K562 (cell line): ENCODE data around the gene ACTL10. TPM values are rescaled to one million over a fixed set of nuclear protein-coding genes. Genes with fewer than 3 reads are reported as not detected.
A peak's percentile ranks its signal among the peaks of the same experiment; 100 is the strongest.

ENCODE experiments used
- DMBX1 ChIP-seq: fragments of 250-450 bp; sonication (Bioruptor Pico); IDR thresholded peaks from 2 replicates; pipeline ENCODE4 v1.8.0; 2022; ENCODE audit warnings: inconsistent platforms, mild to moderate bottlenecking, moderate library complexity, borderline replicate concordance
- DPF2 ChIP-seq: fragments of 450-650 bp; IDR thresholded peaks from 2 replicates; pipeline ENCODE4 v1.6.1; 2016
- FOXJ3 ChIP-seq: sonication (generic); formaldehyde crosslinking; IDR thresholded peaks from 2 replicates; pipeline ENCODE4 v1.4.0; 2020; ENCODE audit warnings: mild to moderate bottlenecking, missing genetic modification reagents
- FOXM1 ChIP-seq, 2 experiments: fragments of 450-650 bp in 1 of 2; sonication (generic) in 1 of 2; formaldehyde crosslinking in 1 of 2; IDR thresholded peaks; 2 replicates each; pipeline versions ENCODE4 v1.6.1 to v1.9.0; 2017 to 2022; ENCODE audit warnings: low read depth in 2 of 2, mild to moderate bottlenecking in 2 of 2, missing genetic modification reagents in 1 of 2, moderate library complexity in 1 of 2
- HDAC8 ChIP-seq: fragments of 450-650 bp; IDR thresholded peaks from 2 replicates; pipeline ENCODE4 v1.6.1; 2016; ENCODE audit warnings: mild to moderate bottlenecking, missing genetic modification characterization, moderate library complexity, missing compliant biosample characterization
- HNRNPUL1 ChIP-seq: fragments of 200-400 bp; formaldehyde crosslinking; IDR thresholded peaks from 2 replicates; pipeline ENCODE4 v1.6.1; 2017; ENCODE audit warnings: low read length
- KDM5B ChIP-seq: fragments of 200-600 bp; sonication (generic); IDR thresholded peaks from 2 replicates; pipeline ENCODE4 v1.6.1; 2012; ENCODE audit warnings: low read depth, mild to moderate bottlenecking, moderate library complexity, low read length, control low read depth, inconsistent platforms; ENCODE audit not compliant: insufficient replicate concordance
- KLF16 ChIP-seq: IDR thresholded peaks from 2 replicates; pipeline ENCODE4 v1.6.1; 2016; ENCODE audit warnings: antibody characterized with exemption
- NR2F6 ChIP-seq: fragments of 450-650 bp; formaldehyde crosslinking; IDR thresholded peaks from 2 replicates; pipeline ENCODE4 v1.4.0; 2020; ENCODE audit warnings: mild to moderate bottlenecking
- RAD51 ChIP-seq: fragments of 450-650 bp; IDR thresholded peaks from 2 replicates; pipeline ENCODE4 v1.7.1; 2016; ENCODE audit warnings: low read depth, mild to moderate bottlenecking, borderline replicate concordance
- RFX1 ChIP-seq: fragments of 450-650 bp; IDR thresholded peaks from 2 replicates; pipeline ENCODE4 v1.6.1; 2016; ENCODE audit warnings: mild to moderate bottlenecking, moderate library complexity
- SIN3B ChIP-seq: fragments of 450-650 bp; IDR thresholded peaks from 2 replicates; pipeline ENCODE4 v1.6.1; 2017; ENCODE audit warnings: low read depth, mild to moderate bottlenecking, moderate library complexity
- STAG1 ChIP-seq: sonication (generic); formaldehyde crosslinking; IDR thresholded peaks from 2 replicates; pipeline ENCODE4 v1.5.0; 2020; ENCODE audit warnings: missing genetic modification reagents, borderline replicate concordance
- THRAP3 ChIP-seq: fragments of 450-650 bp; IDR thresholded peaks from 2 replicates; pipeline ENCODE4 v1.6.1; 2016; ENCODE audit warnings: mild to moderate bottlenecking, inconsistent platforms, borderline replicate concordance
- YBX1 ChIP-seq: fragments of 450-650 bp; IDR thresholded peaks from 2 replicates; pipeline ENCODE4 v1.7.1; 2016; ENCODE audit warnings: mild to moderate bottlenecking
- ZFX ChIP-seq: sonication (generic); formaldehyde crosslinking; IDR thresholded peaks from 2 replicates; pipeline ENCODE4 v1.8.0; 2022; ENCODE audit warnings: mild to moderate bottlenecking, missing genetic modification reagents, moderate library complexity
- ZNF695 ChIP-seq: fragments of 450-650 bp; formaldehyde crosslinking; IDR thresholded peaks from 2 replicates; pipeline ENCODE4 v1.4.0; 2020; ENCODE audit warnings: mild to moderate bottlenecking, moderate library complexity
- polyA plus RNA-seq, 8 experiments: library from polyadenylated mRNA; depleted of rRNA in 4 of 8; stranded (reverse) in 5 of 8; unstranded in 3 of 8; fragments of >200 nt; fragmentation: Nextera tagmentation in 2 of 8; fragmentation: Illumina TruSeq in 1 of 8; extraction: Ambion mirVana in 2 of 8; extraction: Trizol in 1 of 8; gene quantifications; 2 replicates each; pipeline versions ENCODE4 v1.2.1 to v1.2.3, GENCODE V29; 2011 to 2014; ENCODE audit warnings: inconsistent platforms in 1 of 8, missing spikeins in 1 of 8
- total RNA-seq, 7 experiments: library from RNA; depleted of rRNA in 6 of 7; stranded (reverse); fragments of >200 nt in 6 of 7; fragmentation: Illumina TruSeq in 2 of 7; extraction: Trizol in 2 of 7; gene quantifications; 2 replicates each; pipeline versions ENCODE4 v1.2.1 to v1.2.3, GENCODE V29; 2011 to 2021; ENCODE audit warnings: low replicate concordance in 1 of 7
- TF ChIP-seq, protein P1 (sequence below), 2 experiments: fragments of 450-650 bp; IDR thresholded peaks; 2 replicates each; pipeline ENCODE4 v1.6.1; 2016; ENCODE audit warnings: mild to moderate bottlenecking in 2 of 2, borderline replicate concordance in 1 of 2, low read depth in 1 of 2, moderate library complexity in 1 of 2

The ACTL10 gene
- total and polyA plus RNA-seq, 9 of the 15 experiments (the other 6 are each of a cell fraction or from before 2014, with no cell fraction given): 0.07 to 0.14 TPM; not detected in 7

DNA sequence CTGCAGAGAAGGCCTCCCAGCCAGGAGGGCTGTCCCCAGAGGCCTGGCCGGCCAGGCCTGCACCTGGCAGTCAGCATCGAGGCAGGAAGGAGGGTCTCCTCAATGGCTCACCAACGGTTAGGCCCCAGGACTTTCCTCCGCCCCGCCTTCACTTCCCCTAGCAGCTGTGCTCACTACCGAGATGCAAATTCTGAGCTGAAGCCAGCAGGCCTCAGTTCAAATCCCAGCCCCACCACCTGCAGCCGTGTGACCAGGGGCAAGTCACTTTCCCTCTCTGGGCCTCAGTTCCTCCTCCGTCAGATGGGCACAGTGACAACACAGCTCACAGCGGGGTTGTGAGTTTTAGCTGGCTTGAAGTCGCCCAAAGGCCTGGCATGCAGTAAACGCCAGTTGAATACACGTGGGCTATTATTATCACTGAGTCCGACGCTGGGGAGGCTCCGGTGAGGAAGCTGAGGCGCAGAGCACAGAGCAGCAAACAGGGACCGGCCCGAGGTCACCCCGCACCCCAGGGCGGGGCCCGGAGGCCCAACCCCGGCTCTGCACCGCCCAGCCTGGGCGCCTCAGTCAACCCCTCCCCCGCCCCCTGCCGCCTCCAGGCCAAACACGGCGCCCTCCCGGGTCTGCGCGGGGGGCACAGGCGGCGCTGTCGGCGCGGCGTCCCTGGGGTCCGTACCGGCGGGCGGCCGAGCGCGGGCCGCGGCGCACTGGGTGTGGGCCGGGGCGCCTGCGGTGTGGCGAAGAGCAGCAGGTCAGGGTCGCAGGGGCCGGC lies 18.8 kb downstream of the ACTL10 start (continued):
- TF ChIP-seq STAG1 (CRISPR knock-in tag) (no peak), NR2F6 (CRISPR knock-in tag) (no peak), KLF16 (0 out of 2 replicates have a peak, but pooled peaks have one; percentile 16), DPF2 (0 out of 2 replicates have a peak, but pooled peaks have one; percentile 23), ZNF695 (CRISPR knock-in tag) (no peak), RAD51 (no peak), SIN3B (no peak), THRAP3 (no peak), HNRNPUL1 (no peak), YBX1 (no peak), RFX1 (no peak), KDM5B (no peak), FOXM1 (IDR thresholded peaks at IDR 0.05; ENCODE audit: low read depth) (no peak), FOXM1 (CRISPR knock-in tag; IDR thresholded peaks at IDR 0.05; ENCODE audit: low read depth) (no peak), DMBX1 (CRISPR knock-in tag) (no peak), FOXJ3 (CRISPR knock-in tag) (no peak), HDAC8 (tag) (no peak), ZFX (CRISPR knock-in tag) (peak; percentile 47)
- TF ChIP-seq, protein P1, sequence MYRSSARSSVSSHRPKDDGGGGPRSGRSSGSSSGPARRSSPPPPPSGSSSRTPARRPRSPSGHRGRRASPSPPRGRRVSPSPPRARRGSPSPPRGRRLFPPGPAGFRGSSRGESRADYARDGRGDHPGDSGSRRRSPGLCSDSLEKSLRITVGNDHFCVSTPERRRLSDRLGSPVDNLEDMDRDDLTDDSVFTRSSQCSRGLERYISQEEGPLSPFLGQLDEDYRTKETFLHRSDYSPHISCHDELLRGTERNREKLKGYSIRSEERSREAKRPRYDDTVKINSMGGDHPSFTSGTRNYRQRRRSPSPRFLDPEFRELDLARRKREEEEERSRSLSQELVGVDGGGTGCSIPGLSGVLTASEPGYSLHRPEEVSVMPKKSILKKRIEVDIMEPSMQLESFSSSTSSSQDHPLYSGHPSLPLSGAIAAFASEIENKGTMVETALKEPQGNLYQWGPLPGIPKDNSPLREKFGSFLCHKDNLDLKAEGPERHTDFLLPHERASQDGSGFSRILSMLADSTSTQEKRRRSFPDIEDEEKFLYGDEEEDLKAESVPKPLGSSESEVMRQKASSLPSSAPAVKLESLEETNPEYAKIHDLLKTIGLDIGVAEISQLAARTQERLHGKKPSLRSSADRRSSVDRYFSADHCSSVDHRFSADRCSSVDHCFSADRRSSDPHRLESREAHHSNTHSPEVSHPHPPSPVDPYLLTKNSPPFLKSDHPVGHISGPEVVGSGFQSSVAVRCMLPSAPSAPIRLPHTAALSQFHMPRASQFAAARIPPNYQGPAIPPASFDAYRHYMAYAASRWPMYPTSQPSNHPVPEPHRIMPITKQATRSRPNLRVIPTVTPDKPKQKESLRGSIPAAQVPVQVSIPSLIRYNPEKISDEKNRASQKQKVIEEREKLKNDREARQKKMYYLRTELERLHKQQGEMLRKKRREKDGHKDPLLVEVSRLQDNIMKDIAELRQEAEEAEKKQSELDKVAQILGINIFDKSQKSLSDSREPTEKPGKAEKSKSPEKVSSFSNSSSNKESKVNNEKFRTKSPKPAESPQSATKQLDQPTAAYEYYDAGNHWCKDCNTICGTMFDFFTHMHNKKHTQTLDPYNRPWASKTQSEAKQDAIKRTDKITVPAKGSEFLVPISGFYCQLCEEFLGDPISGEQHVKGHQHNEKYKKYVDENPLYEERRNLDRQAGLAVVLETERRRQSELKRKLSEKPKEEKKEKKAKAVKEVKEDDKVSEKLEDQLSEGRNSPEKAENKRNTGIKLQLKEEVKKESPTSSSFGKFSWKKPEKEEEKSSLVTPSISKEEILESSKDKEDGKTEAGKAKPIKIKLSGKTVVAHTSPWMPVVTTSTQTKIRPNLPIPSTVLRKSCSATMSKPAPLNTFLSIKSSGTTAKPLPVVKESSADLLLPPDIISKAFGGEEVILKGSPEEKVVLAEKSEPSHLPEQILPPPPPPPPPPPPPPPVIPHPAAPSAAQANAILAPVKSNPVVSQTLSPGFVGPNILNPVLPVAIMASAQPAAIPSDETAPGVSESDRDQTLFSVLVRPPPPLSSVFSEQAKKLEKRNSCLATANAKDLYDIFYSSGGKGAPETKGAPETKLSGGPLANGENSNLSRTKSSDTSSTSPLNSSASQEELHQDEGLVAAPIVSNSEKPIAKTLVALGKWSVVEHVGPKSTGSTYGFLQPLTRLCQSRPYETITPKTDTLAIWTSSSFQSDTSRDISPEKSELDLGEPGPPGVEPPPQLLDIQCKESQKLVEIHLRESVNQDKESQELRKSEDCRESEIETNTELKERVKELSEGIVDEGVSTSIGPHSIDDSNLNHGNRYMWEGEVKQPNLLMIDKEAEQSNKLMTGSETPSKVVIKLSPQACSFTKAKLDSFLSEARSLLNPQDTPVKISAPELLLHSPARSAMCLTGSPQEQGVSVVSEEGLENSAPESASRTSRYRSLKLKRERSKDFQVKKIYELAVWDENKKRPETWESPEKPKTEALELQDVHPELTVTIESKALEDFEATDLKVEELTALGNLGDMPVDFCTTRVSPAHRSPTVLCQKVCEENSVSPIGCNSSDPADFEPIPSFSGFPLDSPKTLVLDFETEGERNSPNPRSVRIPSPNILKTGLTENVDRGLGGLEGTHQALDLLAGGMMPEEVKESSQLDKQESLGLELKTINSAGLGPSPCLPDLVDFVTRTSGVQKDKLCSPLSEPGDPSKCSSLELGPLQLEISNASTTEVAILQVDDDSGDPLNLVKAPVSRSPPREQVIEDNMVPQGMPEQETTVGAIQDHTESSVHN (IDR thresholded peaks at IDR 0.05; ENCODE audit: borderline replicate concordance in 1 of 2, low read depth in 1 of 2): no peak
